GM12801 (cell line): Measurements from ENCODE around the gene CCSER1.

Source experiments
- CTCF ChIP-seq: IDR thresholded peaks from one replicate; pipeline ENCODE4 v1.5.1; 2011; ENCODE audit warnings: control low read depth; ENCODE audit not compliant: insufficient read length; ENCODE audit errors: extremely low read depth

Gene CCSER1

GRCh38 chr4:90215286-90215685, 88.1 kb downstream of the CCSER1 start:
- no peak for TF ChIP-seq CTCF

GRCh38 chr4:90219822-90220221, 92.6 kb downstream of the CCSER1 start:
- TF ChIP-seq CTCF, result no peak

GRCh38 chr4:90220459-90220858, 93.3 kb downstream of the CCSER1 start:
- TF ChIP-seq CTCF, result no peak

- TF ChIP-seq CTCF, result no peak
Measured at GRCh38 chr4:90226734-90227133, 99.5 kb downstream of the CCSER1 start.

- no peak for TF ChIP-seq CTCF
Measured at GRCh38 chr4:90227177-90227576, 100.0 kb downstream of the CCSER1 start.

- no peak for TF ChIP-seq CTCF
Measured at GRCh38 chr4:90234916-90235547, 107.8 kb downstream of the CCSER1 start.

- no peak for TF ChIP-seq CTCF
Measured at GRCh38 chr4:90237751-90238530, 110.7 kb downstream of the CCSER1 start.
